HuH-7 (cell line): ENCODE results near the gene CALD1.

Experiments used
- DNase-seq: peaks from one replicate; pipeline ENCODE4 v3.0.0; 2011; ENCODE audit warnings: low spot score

The CALD1 gene

GRCh38 chr7:134826105-134826504 is 46.7 kb downstream of the CALD1 start:
- no peak for DNase-seq

GRCh38 chr7:134827436-134827835 is 48.0 kb downstream of the CALD1 start:
- DNase-seq, result no peak

- DNase-seq, result no peak
Observed at GRCh38 chr7:134827889-134828288, 48.5 kb downstream of the CALD1 start.

- no peak for DNase-seq
Observed at GRCh38 chr7:134828361-134828760, 48.9 kb downstream of the CALD1 start.

- no peak for DNase-seq
Observed at GRCh38 chr7:134829380-134829986, 50.0 kb downstream of the CALD1 start.

GRCh38 chr7:134831862-134832261 is 52.4 kb downstream of the CALD1 start:
- no peak for DNase-seq

- DNase-seq, result no peak
Observed at GRCh38 chr7:134832367-134832766, 52.9 kb downstream of the CALD1 start.

- DNase-seq, result no peak
Observed at GRCh38 chr7:134834689-134835462, 55.4 kb downstream of the CALD1 start.

- DNase-seq, result no peak
Observed at GRCh38 chr7:134835463-134835823, 56.0 kb downstream of the CALD1 start.

- DNase-seq, result no peak
Observed at GRCh38 chr7:134836447-134836846, 57.0 kb downstream of the CALD1 start.

GRCh38 chr7:134839298-134839697 is 59.9 kb downstream of the CALD1 start:
- no peak for DNase-seq

- no peak for DNase-seq
Observed at GRCh38 chr7:134842062-134842461, 62.6 kb downstream of the CALD1 start.

GRCh38 chr7:134842886-134843430 is 63.5 kb downstream of the CALD1 start:
- no peak for DNase-seq

GRCh38 chr7:134844200-134844599 is 64.8 kb downstream of the CALD1 start:
- no peak for DNase-seq

- peak; percentile 71 for DNase-seq
Observed at GRCh38 chr7:134845461-134845860, 66.0 kb downstream of the CALD1 start.

- no peak for DNase-seq
Observed at GRCh38 chr7:134847851-134848588, 68.6 kb downstream of the CALD1 start.

- DNase-seq, result no peak
Observed at GRCh38 chr7:134850066-134850465, 70.6 kb downstream of the CALD1 start.

GRCh38 chr7:134851141-134851540 is 71.7 kb downstream of the CALD1 start:
- DNase-seq, result no peak

- DNase-seq, result no peak
Observed at GRCh38 chr7:134852625-134853024, 73.2 kb downstream of the CALD1 start.

- no peak for DNase-seq
Observed at GRCh38 chr7:134854816-134855215, 75.4 kb downstream of the CALD1 start.

GRCh38 chr7:134855442-134855841 is 76.0 kb downstream of the CALD1 start:
- DNase-seq, result no peak

GRCh38 chr7:134856091-134856490 is 76.7 kb downstream of the CALD1 start:
- no peak for DNase-seq

- no peak for DNase-seq
Observed at GRCh38 chr7:134856691-134857090, 77.3 kb downstream of the CALD1 start.
